ENCODE results near the gene MPL. TPM values are rescaled to one million over a fixed set of nuclear protein-coding genes. Genes with fewer than 3 reads are reported as not detected.

The MPL gene
- total and polyA plus RNA-seq, 8 donors: 0.24 to 1.4 (median 1.2) TPM

DNA sequence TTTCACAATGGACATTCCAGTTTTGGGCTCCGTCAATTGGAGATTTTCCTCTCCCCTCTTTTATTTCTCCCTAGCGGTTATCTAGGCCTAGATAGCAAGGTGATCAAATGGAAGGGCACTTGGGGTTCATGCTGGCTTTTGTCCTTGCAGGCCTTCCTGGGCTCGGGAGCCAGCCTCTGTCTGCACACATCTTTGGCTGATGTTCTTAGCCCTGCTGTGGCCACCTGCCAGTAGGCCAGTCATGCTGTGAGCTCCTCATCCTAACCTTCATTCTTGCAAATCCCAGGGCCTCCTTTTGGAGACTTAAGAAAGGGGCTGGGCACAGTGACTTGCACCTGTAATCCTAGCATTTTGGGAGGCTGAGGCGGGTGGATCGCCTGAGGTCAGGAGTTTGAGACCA is 23.4 kb upstream of the MPL start:
- intact Hi-C loops (cut with DNase I): no loop called here
- peaks cover 0 to 28% of the 10 kb centered on the region in 2 donors for H3K36me3 ChIP-seq
- no peaks in the 10 kb centered on the region for H3K9me3 ChIP-seq
- H3K4me3 ChIP-seq: no peak overlapping the region
- no peaks in the 10 kb centered on the region for H3K4me1 ChIP-seq
- TF ChIP-seq, protein P1, sequence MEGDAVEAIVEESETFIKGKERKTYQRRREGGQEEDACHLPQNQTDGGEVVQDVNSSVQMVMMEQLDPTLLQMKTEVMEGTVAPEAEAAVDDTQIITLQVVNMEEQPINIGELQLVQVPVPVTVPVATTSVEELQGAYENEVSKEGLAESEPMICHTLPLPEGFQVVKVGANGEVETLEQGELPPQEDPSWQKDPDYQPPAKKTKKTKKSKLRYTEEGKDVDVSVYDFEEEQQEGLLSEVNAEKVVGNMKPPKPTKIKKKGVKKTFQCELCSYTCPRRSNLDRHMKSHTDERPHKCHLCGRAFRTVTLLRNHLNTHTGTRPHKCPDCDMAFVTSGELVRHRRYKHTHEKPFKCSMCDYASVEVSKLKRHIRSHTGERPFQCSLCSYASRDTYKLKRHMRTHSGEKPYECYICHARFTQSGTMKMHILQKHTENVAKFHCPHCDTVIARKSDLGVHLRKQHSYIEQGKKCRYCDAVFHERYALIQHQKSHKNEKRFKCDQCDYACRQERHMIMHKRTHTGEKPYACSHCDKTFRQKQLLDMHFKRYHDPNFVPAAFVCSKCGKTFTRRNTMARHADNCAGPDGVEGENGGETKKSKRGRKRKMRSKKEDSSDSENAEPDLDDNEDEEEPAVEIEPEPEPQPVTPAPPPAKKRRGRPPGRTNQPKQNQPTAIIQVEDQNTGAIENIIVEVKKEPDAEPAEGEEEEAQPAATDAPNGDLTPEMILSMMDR (IDR thresholded peaks at IDR 0.05): no peak
- DNase-seq (peak in 1 of 4 donors; percentile 13), ATAC-seq (no peak)
- H3K27me3 ChIP-seq: no peaks in the 10 kb centered on the region
- no peak overlapping the region for H3K27ac ChIP-seq

DNA sequence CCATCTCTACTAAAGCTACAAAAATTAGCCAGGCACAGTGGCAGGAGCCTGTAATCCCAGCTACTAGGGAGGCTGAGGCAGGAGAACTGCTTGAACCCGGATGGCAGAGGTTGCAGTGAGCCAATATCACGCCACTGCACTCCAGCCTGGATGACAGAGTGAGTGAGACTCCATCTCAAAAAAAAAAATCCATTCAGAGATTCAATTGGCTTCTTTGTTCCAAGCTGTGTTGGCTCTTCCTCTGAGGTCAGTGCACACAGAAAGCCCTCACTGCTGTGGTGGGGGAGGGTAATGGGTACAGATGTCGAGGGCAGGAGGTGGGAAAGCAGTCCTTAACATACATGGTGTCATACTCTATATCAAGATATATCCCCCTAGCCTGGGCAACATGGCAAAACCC is 22.1 kb upstream of the MPL start:
- no peaks in the 10 kb centered on the region for H3K4me1 ChIP-seq
- TF ChIP-seq, protein P1 (IDR thresholded peaks at IDR 0.05): no peak
- peaks cover 0 to 33% of the 10 kb centered on the region in 2 donors for H3K36me3 ChIP-seq
- ATAC-seq: no peak
- H3K4me3 ChIP-seq: no peak overlapping the region
- no peaks in the 10 kb centered on the region for H3K27me3 ChIP-seq
- H3K9me3 ChIP-seq: no peaks in the 10 kb centered on the region
- no peak overlapping the region for H3K27ac ChIP-seq
- intact Hi-C loops (cut with DNase I): no loop called here
- DNase-seq: no peak

DNA sequence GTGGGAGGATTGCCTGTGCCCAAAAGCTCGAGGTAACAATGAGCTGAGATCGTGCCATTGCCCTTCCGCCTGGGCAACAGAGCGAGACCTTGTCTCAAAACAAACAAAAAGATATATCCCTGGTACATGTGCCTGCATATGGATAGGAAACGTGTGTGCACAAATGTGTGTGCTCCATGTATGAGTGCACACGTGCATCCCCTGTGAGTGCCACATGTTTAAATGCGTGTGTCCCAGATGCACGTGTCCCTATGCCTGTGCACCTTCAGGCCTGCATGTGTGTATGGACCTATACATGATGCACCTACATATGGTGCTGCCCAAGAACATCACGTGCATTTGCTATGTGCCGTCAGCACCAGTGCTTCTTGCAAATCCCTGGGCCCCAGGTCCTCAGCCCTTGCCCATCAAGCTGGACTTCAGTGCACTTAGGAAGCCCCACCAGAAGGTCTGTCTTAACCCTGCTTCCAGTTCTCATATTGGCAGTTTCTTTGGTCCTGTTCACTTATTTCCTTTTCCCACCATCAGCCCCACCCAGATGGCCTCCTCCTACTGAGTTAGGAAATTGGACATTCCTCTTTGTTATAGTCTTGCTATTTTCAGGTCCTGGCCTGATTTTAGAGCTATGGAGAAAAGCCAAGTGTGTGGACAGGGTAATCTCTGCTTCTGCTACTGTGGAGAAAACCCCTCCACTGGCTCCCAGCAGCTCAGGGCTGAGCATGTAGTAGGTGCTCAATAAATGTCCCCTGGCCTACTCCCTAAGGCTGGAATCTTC is 21.5 kb upstream of the MPL start:
- Histone ChIP-seq H3K36me3 (peaks cover 0 to 34% of the 10 kb centered on the region in 2 donors), H3K9me3 (no peaks in the 10 kb centered on the region), H3K27ac (no peak overlapping the region), H3K4me3 (no peak overlapping the region), H3K4me1 (no peaks in the 10 kb centered on the region), H3K27me3 (no peaks in the 10 kb centered on the region)
- intact Hi-C loops (cut with DNase I): no loop called here
- TF ChIP-seq, protein P1 (IDR thresholded peaks at IDR 0.05): no peak
- DNase-seq (peak in 2 of 4 donors; percentile 3 to 28), ATAC-seq (no peak)

DNA sequence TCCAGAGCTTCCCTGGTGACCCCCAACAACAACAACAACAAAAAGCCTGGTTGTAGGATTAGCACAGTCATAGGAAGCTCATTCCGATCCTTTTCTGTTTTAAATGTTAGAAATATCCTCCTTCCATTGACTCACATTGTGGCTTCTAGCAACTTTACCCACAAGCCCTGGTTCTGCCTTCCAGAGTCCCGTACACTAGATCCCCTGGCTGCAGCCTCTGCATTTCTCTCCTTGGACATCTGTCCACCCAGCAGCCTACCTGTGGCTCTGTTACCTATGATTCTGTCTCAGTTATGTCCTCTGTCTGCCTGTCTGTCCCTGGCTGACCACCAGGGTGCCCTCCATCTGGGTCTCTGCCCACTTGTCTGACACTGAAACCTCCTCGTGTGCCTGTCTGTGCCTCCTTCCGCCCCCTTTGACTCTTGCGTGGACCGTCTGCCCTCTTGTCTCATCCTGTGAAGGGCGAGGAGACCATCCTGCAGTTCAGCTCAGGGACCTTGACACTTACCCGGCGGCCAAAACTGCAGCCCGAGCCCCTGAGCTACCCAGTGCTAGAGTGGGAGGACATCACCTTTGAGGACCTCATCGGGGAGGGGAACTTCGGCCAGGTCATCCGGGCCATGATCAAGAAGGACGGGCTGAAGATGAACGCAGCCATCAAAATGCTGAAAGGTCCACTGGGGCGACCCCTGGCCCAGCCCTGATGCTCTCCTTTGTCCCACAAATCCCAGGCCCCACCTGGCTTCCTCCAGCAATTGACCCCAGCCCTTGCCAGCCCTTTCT is 20.7 kb upstream of the MPL start:
- intact Hi-C loops (cut with DNase I): no loop called here
- ATAC-seq: no peak
- H3K9me3 ChIP-seq: no peaks in the 10 kb centered on the region
- no peaks in the 10 kb centered on the region for H3K27me3 ChIP-seq
- H3K36me3 ChIP-seq: peaks cover 0 to 41% of the 10 kb centered on the region in 2 donors
- TF ChIP-seq, protein P1 (IDR thresholded peaks at IDR 0.05): no peak
- no peaks in the 10 kb centered on the region for H3K4me1 ChIP-seq
- no peak overlapping the region for H3K4me3 ChIP-seq
- DNase-seq: peak in 2 of 4 donors; percentile 25 to 43
- H3K27ac ChIP-seq: no peak overlapping the region

DNA sequence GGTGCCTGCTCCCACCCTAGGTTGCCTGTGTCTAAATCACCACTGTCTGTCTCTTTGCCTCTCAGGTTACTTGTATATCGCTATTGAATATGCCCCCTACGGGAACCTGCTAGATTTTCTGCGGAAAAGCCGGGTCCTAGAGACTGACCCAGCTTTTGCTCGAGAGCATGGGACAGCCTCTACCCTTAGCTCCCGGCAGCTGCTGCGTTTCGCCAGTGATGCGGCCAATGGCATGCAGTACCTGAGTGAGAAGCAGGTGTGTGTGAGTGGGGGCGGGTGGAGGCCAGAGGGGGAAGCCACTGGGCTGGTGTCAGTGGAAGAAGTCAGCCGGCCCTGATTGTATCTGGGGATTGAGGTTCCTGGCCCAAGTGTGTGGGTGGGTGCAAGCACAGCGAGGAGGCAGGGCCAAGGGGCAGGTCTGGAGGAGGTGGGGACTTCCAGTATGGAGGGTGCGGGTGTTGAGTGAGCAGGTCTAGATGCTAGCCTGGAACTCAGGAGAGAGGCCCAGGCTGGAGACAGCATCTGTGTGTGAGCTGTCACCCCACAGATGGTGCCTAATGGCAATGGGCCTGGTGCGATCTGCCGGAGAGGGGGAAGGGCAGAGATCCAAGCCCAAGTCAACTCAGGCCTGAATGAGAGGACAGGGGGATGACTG is 19.7 kb upstream of the MPL start:
- TF ChIP-seq, protein P1 (IDR thresholded peaks at IDR 0.05): no peak
- Histone ChIP-seq H3K9me3 (no peaks in the 10 kb centered on the region), H3K4me3 (no peak overlapping the region), H3K27ac (no peak overlapping the region), H3K36me3 (peaks cover 0 to 33% of the 10 kb centered on the region in 2 donors), H3K4me1 (no peaks in the 10 kb centered on the region), H3K27me3 (no peaks in the 10 kb centered on the region)
- ATAC-seq (peak; percentile 30), DNase-seq (peak in 2 of 4 donors; percentile 28 to 50)
- intact Hi-C loops (cut with DNase I): no loop called here

Measured in left lung (tissue), 10 donors.